K562 (cell line): Measurements from ENCODE around the gene ARMC12. TPM values are rescaled to one million over a fixed set of nuclear protein-coding genes. Genes with fewer than 3 reads are reported as not detected.

ENCODE experiments used
- ARID3A ChIP-seq: IDR thresholded peaks from 2 replicates; pipeline ENCODE4 v1.6.1; 2012; ENCODE audit warnings: low read depth, low read length, improper control_type of control experiment, borderline replicate concordance
- CC2D1A ChIP-seq: fragments of 450-650 bp; IDR thresholded peaks from 2 replicates; pipeline ENCODE4 v1.6.1; 2017; ENCODE audit warnings: mild to moderate bottlenecking
- CREBBP ChIP-seq: IDR thresholded peaks from one replicate; pipeline ENCODE4 v1.6.1; 2012; ENCODE audit warnings: low read depth, mild to moderate bottlenecking, control low read depth, inconsistent platforms, low read length
- CUX1 ChIP-seq: fragments of 200-800 bp; sonication (Bioruptor generic); IDR thresholded peaks from 2 replicates; pipeline ENCODE4 v1.6.1; 2016; ENCODE audit warnings: missing genetic modification characterization, missing compliant biosample characterization
- E2F5 ChIP-seq: sonication (generic); formaldehyde crosslinking; IDR thresholded peaks from 2 replicates; pipeline ENCODE4 v1.8.0; 2022; ENCODE audit warnings: mild to moderate bottlenecking, missing genetic modification reagents
- MNT ChIP-seq, 2 experiments: fragments of 450-650 bp; conservative IDR thresholded peaks; 2 replicates each; pipeline ENCODE4 v1.6.1; 2017; ENCODE audit warnings: mild to moderate bottlenecking in 2 of 2, moderate library complexity in 2 of 2
- NRF1 ChIP-seq, 2 experiments: fragments of 450-650 bp; IDR thresholded peaks in 1 of 2; conservative IDR thresholded peaks in 1 of 2; 2 replicates each; pipeline ENCODE4 v1.6.1; 2014; ENCODE audit warnings: mild to moderate bottlenecking in 2 of 2
- PPARD ChIP-seq: fragments of 250-450 bp; sonication (Bioruptor Pico); IDR thresholded peaks from 2 replicates; pipeline ENCODE4 v1.8.0; 2022; ENCODE audit warnings: inconsistent platforms, mild to moderate bottlenecking, moderate library complexity
- RBM14 ChIP-seq: fragments of 200-400 bp; formaldehyde crosslinking; IDR thresholded peaks from 2 replicates; pipeline ENCODE4 v1.6.1; 2018; ENCODE audit warnings: low read depth, mild to moderate bottlenecking, low read length, moderate library complexity, borderline replicate concordance; ENCODE audit not compliant: insufficient read depth
- TCF7L2 ChIP-seq: fragments of 150-350 bp; IDR thresholded peaks from 2 replicates; pipeline ENCODE4 v1.6.1; 2016; ENCODE audit warnings: low read depth, mild to moderate bottlenecking, low read length, moderate library complexity
- ZNF140 ChIP-seq: fragments of 250-450 bp; sonication (Bioruptor Pico); IDR thresholded peaks from 2 replicates; pipeline ENCODE4 v1.8.0; 2021; ENCODE audit warnings: moderate library complexity, mild to moderate bottlenecking, inconsistent platforms
- ZNF143 ChIP-seq: sonication (generic); formaldehyde crosslinking; IDR thresholded peaks from 2 replicates; pipeline ENCODE4 v1.9.0; 2022; ENCODE audit warnings: mild to moderate bottlenecking, missing genetic modification reagents
- ZNF232 ChIP-seq: sonication (generic); formaldehyde crosslinking; IDR thresholded peaks from 2 replicates; pipeline ENCODE4 v1.8.0; 2022; ENCODE audit warnings: mild to moderate bottlenecking, missing genetic modification reagents
- ZNF263 ChIP-seq: sonication (generic); formaldehyde crosslinking; IDR thresholded peaks from 2 replicates; pipeline ENCODE4 v1.8.0; 2022; ENCODE audit warnings: mild to moderate bottlenecking, missing genetic modification reagents, borderline replicate concordance
- ZNF639 ChIP-seq, 2 experiments: fragments of 200-800 bp in 1 of 2; sonication (Bioruptor generic) in 1 of 2; sonication (generic) in 1 of 2; formaldehyde crosslinking in 1 of 2; IDR thresholded peaks in 1 of 2; conservative IDR thresholded peaks in 1 of 2; 2 replicates each; pipeline versions ENCODE4 v1.5.0 to v1.6.1; 2016 to 2020; ENCODE audit warnings: missing compliant biosample characterization in 1 of 2, missing genetic modification characterization in 1 of 2, missing genetic modification reagents in 1 of 2
- polyA plus RNA-seq, 8 experiments: library from polyadenylated mRNA; depleted of rRNA in 4 of 8; stranded (reverse) in 5 of 8; unstranded in 3 of 8; fragments of >200 nt; fragmentation: Nextera tagmentation in 2 of 8; fragmentation: Illumina TruSeq in 1 of 8; extraction: Ambion mirVana in 2 of 8; extraction: Trizol in 1 of 8; gene quantifications; 2 replicates each; pipeline versions ENCODE4 v1.2.1 to v1.2.3, GENCODE V29; 2011 to 2014; ENCODE audit warnings: inconsistent platforms in 1 of 8, missing spikeins in 1 of 8
- total RNA-seq, 7 experiments: library from RNA; depleted of rRNA in 6 of 7; stranded (reverse); fragments of >200 nt in 6 of 7; fragmentation: Illumina TruSeq in 2 of 7; extraction: Trizol in 2 of 7; gene quantifications; 2 replicates each; pipeline versions ENCODE4 v1.2.1 to v1.2.3, GENCODE V29; 2011 to 2021; ENCODE audit warnings: low replicate concordance in 1 of 7

Gene ARMC12
- total and polyA plus RNA-seq, 9 of the 15 experiments (the other 6 are each of a cell fraction or from before 2014, with no cell fraction given) = 0.09 to 0.58 (median 0.31) TPM; not detected in 3

- TF ChIP-seq ARID3A (peak; percentile 37; the same call in 1 of the 2 replicates), ZNF140 (CRISPR knock-in tag) (no peak), ZNF143 (CRISPR knock-in tag) (no peak), MNT (conservative IDR thresholded peaks at IDR 0.05) (peak; percentile 96 to 98), ZNF263 (CRISPR knock-in tag) (peak; percentile 67; the same call in 1 of the 2 replicates), E2F5 (CRISPR knock-in tag) (no peak), NRF1 (conservative IDR thresholded peaks at IDR 0.05 in 1 of 2, IDR thresholded peaks at IDR 0.05 in 1 of 2) (peak; percentile 72 to 77), CUX1 (CRISPR knock-in tag) (no peak), RBM14 (no peak), ZNF639 (CRISPR knock-in tag; conservative IDR thresholded peaks at IDR 0.05 in 1 of 2, IDR thresholded peaks at IDR 0.05 in 1 of 2) (peak in 1 of 2 experiments; percentile 68; a peak in 1 of 4 replicates), PPARD (CRISPR knock-in tag) (no peak), CREBBP (no peak), CC2D1A (0 out of 2 replicates have a peak, but pooled peaks have one; percentile 35), ZNF232 (CRISPR knock-in tag) (no peak), TCF7L2 (no peak)
These were observed 48.1 kb upstream of the ARMC12 start, which contains the start of gene FKBP5 (continued) for GRCh38 chr6:35688605-35689322.
